Gastroesophageal sphincter (tissue), 4 donors: ENCODE data around the gene ATF6. TPM values are rescaled to one million over a fixed set of nuclear protein-coding genes. Genes with fewer than 3 reads are reported as not detected.
A peak's percentile ranks its signal among the peaks of the same experiment; 100 is the strongest.

Source experiments
- ATAC-seq: fragments of 150-250 bp; one replicate; pipeline ENCODE4 v1.9.1; 2016; ENCODE audit warnings: mild to moderate bottlenecking, moderate library complexity
- H3K27ac ChIP-seq, 4 donors: fragments of 200-600 bp; sonication (generic) in 3 of 4; 1 replicate in 3 of 4; 2 replicates in 1 of 4; pipeline ENCODE4 v1.5.1; 2016 to 2019
- H3K27me3 ChIP-seq: fragments of 200-600 bp; sonication (generic); one replicate; pipeline ENCODE4 v1.5.1; 2019
- H3K36me3 ChIP-seq, 2 donors: fragments of 200-600 bp; sonication (generic); one replicate each; pipeline ENCODE4 v1.5.1; 2019; ENCODE audit warnings: control low read depth in 1 of 2
- H3K4me1 ChIP-seq, 3 donors: fragments of 200-600 bp; sonication (generic); 1 replicate in 2 of 3; 2 replicates in 1 of 3; pipeline ENCODE4 v1.5.1; 2016 to 2019; ENCODE audit warnings: control low read depth in 2 of 3
- H3K4me3 ChIP-seq, 2 donors: fragments of 200-600 bp; sonication (generic); one replicate each; pipeline ENCODE4 v1.5.1; 2019; ENCODE audit warnings: mild to moderate bottlenecking in 1 of 2, moderate library complexity in 1 of 2
- H3K9me3 ChIP-seq, 3 donors: fragments of 200-600 bp; sonication (generic); one replicate each; pipeline ENCODE4 v1.5.1; 2017 to 2019; ENCODE audit warnings: control low read depth in 2 of 3
- EP300 ChIP-seq: sonication (generic); formaldehyde crosslinking; IDR thresholded peaks from one replicate; pipeline ENCODE4 v1.6.1; 2017; ENCODE audit warnings: antibody characterized with exemption, mild to moderate bottlenecking
- POLR2A ChIP-seq, 2 donors: fragments of 450-650 bp; IDR thresholded peaks; one replicate each; pipeline ENCODE4 v1.6.1; 2017; ENCODE audit warnings: antibody characterized with exemption in 2 of 2, mild to moderate bottlenecking in 2 of 2, moderate library complexity in 1 of 2
- POLR2AphosphoS5 ChIP-seq: sonication (generic); formaldehyde crosslinking; IDR thresholded peaks from one replicate; pipeline ENCODE4 v1.6.1; 2017; ENCODE audit warnings: antibody characterized with exemption
- WGBS, 2 donors: methylation state at CpG; one replicate each; pipeline ENCODE4 v1.1.5; 2018; ENCODE audit warnings: low coverage in 1 of 2; 5-methylcytosine and 5-hydroxymethylcytosine counted together
- small RNA-seq, 4 donors: library from RNA; depleted of rRNA; stranded (forward); fragments of <200 nt; gene quantifications; one replicate each; pipeline ENCODE3, GENCODE V24; 2016
- total RNA-seq, 4 donors: library from RNA; depleted of rRNA; stranded (reverse); fragments of >200 nt; gene quantifications; one replicate each; pipeline ENCODE4 v1.1.0, GENCODE V29; 2016
- TF ChIP-seq, protein P1 (sequence below), 4 experiments: fragments of 200-600 bp in 2 of 4; fragments of 450-650 bp in 2 of 4; sonication (generic) in 1 of 4; IDR thresholded peaks; one replicate each; pipeline ENCODE4 v1.5.1; 2017 to 2019; ENCODE audit warnings: antibody characterized with exemption in 4 of 4, mild to moderate bottlenecking in 2 of 4, moderate library complexity in 2 of 4

ATF6 gene
- total RNA-seq, 4 donors from 2014 or later, result 28.6 to 32.4 (median 29.7) TPM

- Histone ChIP-seq H3K4me3 (no peak overlapping the region), H3K27ac (no peak overlapping the region), H3K4me1 (no peaks in the 10 kb centered on the region), H3K36me3 (no peaks in the 10 kb centered on the region), H3K27me3 (peaks cover 11% of the 10 kb centered on the region), H3K9me3 (peaks cover 0 to 8% (median 0%) of the 10 kb centered on the region in 3 donors)
- no peak for ATAC-seq
- 71% methylated on average over 5 of the region's 9 CpGs; no CpG with 5 or more reads in 1 of the 2 donors for WGBS, 2 donors
- no peak for TF ChIP-seq EP300
- TF ChIP-seq POLR2A (IDR thresholded peaks at IDR 0.05), result no peak
- TF ChIP-seq, protein P1, sequence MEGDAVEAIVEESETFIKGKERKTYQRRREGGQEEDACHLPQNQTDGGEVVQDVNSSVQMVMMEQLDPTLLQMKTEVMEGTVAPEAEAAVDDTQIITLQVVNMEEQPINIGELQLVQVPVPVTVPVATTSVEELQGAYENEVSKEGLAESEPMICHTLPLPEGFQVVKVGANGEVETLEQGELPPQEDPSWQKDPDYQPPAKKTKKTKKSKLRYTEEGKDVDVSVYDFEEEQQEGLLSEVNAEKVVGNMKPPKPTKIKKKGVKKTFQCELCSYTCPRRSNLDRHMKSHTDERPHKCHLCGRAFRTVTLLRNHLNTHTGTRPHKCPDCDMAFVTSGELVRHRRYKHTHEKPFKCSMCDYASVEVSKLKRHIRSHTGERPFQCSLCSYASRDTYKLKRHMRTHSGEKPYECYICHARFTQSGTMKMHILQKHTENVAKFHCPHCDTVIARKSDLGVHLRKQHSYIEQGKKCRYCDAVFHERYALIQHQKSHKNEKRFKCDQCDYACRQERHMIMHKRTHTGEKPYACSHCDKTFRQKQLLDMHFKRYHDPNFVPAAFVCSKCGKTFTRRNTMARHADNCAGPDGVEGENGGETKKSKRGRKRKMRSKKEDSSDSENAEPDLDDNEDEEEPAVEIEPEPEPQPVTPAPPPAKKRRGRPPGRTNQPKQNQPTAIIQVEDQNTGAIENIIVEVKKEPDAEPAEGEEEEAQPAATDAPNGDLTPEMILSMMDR (IDR thresholded peaks at IDR 0.05), result no peak
- no peak for TF ChIP-seq POLR2AphosphoS5
These were observed 243.5 kb downstream of the ATF6 start for GRCh38 chr1:162009501-162010174.

- Histone ChIP-seq H3K36me3 (no peaks in the 10 kb centered on the region), H3K4me1 (no peaks in the 10 kb centered on the region), H3K27ac (no peak overlapping the region), H3K27me3 (peaks cover 11% of the 10 kb centered on the region), H3K4me3 (no peak overlapping the region), H3K9me3 (peaks cover 0 to 8% (median 0%) of the 10 kb centered on the region in 3 donors)
- TF ChIP-seq EP300 (no peak), POLR2AphosphoS5 (no peak), POLR2A (IDR thresholded peaks at IDR 0.05) (no peak)
- TF ChIP-seq, protein P1 (IDR thresholded peaks at IDR 0.05), result no peak
- ATAC-seq, result no peak
- 94% methylated on average over 3 of the region's 3 CpGs; no CpG with 5 or more reads in 1 of the 2 donors for WGBS, 2 donors
These were observed 244.0 kb downstream of the ATF6 start for GRCh38 chr1:162010175-162010506.

DNA sequence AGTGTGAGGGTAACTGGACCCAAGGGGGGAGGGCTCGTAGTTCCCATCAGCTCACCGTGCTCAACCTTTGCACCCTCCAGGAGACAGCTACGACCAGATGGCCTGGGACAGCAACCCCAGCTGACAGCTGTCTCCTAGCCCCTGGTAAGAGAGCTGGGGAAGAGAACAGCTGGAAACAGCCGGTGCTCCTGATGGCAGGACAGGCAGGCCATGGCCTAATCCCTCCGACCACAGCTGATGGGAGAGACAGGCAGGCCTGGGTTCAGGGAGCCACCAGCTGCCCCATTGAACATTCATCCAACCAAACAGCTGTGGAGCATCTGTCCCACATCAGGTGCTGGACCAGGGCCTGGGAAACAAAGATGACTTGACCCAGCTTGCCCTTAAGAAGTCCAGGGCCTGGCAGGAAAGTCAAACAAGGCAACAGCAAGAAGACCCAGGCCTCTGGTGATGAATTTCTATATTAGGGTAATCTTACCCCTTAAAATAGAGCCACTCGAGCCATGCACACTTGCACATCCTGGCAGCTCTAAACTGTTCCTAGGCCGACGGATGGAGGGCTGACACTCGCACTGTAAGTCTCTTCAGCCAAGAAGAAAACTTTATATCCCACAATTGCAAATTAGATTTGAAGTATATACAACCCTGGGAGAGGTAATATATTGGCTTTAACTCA is 245.4 kb downstream of the ATF6 start:
- WGBS, 2 donors, result 42 to 80% methylated on average over 4 to 5 of the region's 9 CpGs
- Histone ChIP-seq H3K27ac (no peak overlapping the region), H3K9me3 (peaks cover 0 to 8% (median 0%) of the 10 kb centered on the region in 3 donors), H3K36me3 (no peaks in the 10 kb centered on the region), H3K4me3 (no peak overlapping the region), H3K4me1 (no peaks in the 10 kb centered on the region), H3K27me3 (peaks cover 11% of the 10 kb centered on the region)
- TF ChIP-seq POLR2A (IDR thresholded peaks at IDR 0.05) (no peak), POLR2AphosphoS5 (peak; percentile 86)
- TF ChIP-seq, protein P1 (IDR thresholded peaks at IDR 0.05), result no peak
- ATAC-seq, result peak; percentile 80

DNA sequence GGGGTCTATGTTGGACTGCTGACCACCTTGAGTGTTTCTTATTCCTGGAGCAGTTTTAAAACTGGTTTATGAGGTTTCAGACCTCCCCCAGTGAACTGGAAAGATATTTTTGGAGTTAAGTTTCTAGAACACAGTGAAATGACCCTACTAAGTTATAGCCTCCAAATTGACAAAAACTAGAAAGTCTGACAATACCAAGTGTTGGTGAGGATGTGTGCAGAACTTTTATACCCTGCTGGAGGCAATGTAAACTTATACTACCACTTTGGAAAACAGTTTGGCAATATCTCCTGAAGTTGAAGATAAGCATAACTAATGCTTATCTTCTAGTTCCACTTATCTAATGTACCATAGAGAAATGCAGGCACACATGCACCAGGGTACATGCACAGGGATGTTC is 247.2 kb downstream of the ATF6 start:
- H3K4me3 ChIP-seq, result no peak overlapping the region
- H3K27ac ChIP-seq, result no peak overlapping the region
- no peak for ATAC-seq
- H3K9me3 ChIP-seq, result peaks cover 0 to 8% (median 0%) of the 10 kb centered on the region in 3 donors
- H3K36me3 ChIP-seq, result no peaks in the 10 kb centered on the region
- H3K4me1 ChIP-seq, result no peaks in the 10 kb centered on the region
- TF ChIP-seq EP300 (no peak), POLR2AphosphoS5 (no peak), POLR2A (IDR thresholded peaks at IDR 0.05) (no peak)
- TF ChIP-seq, protein P1 (IDR thresholded peaks at IDR 0.05), result no peak
- peaks cover 11% of the 10 kb centered on the region for H3K27me3 ChIP-seq

Small RNAs within 50 kb of the gene (small RNA-seq; reads per million reads assigned to genes)
- 0 to 0.26 (median 0) reads per million in 4 donors for gene RN7SL466P

Other genes starting within 250 kb of the ATF6 start
- 1 to 10 TPM; 1.2 to 6.6 (median 2.0) TPM for gene HSPA6, start 241.8 kb upstream of the ATF6 start, total RNA-seq
- gene FCGR3A, start 216.5 kb upstream of the ATF6 start, total RNA-seq, result 10 to 100 TPM in 2 of 4 donors, 1 to 10 TPM in 2; 3.7 to 23.5 (median 10.8) TPM
- gene FCGR3B, start 135.1 kb upstream of the ATF6 start, total RNA-seq, result 1 to 10 TPM in 2 of 4 donors, under 1 TPM in 1, not detected in 1; 0.66 to 2.0 (median 1.2) TPM
- gene FCGR2B, start 103.2 kb upstream of the ATF6 start, total RNA-seq, result 10 to 100 TPM; 10.1 to 30.9 (median 20.6) TPM
- not detected for gene FCRLA, start 59.1 kb upstream of the ATF6 start, total RNA-seq
- under 1 TPM in 3 of 4 donors, not detected in 1; 0.15 to 0.81 (median 0.23) TPM for gene FCRLB, start 44.8 kb upstream of the ATF6 start, total RNA-seq
- gene DUSP12, start 16.5 kb upstream of the ATF6 start, total RNA-seq, result 10 to 100 TPM; 16.8 to 31.8 (median 24.7) TPM